Stimulated activated CD8-positive, alpha-beta memory T cell treated with anti-CD3 and anti-CD28 coated beads, Interleukin-7, amount 100 ng/mL, for 48 hours (primary cell): ENCODE data around the gene LAMB3.

Experiments used
- DNase-seq, 2 donors: peaks; one replicate each; pipeline ENCODE4 v3.0.0-alpha.2; 2020; ENCODE audit warnings: low read depth in 1 of 2; ENCODE audit errors: extremely low read depth in 1 of 2

The LAMB3 gene

DNA sequence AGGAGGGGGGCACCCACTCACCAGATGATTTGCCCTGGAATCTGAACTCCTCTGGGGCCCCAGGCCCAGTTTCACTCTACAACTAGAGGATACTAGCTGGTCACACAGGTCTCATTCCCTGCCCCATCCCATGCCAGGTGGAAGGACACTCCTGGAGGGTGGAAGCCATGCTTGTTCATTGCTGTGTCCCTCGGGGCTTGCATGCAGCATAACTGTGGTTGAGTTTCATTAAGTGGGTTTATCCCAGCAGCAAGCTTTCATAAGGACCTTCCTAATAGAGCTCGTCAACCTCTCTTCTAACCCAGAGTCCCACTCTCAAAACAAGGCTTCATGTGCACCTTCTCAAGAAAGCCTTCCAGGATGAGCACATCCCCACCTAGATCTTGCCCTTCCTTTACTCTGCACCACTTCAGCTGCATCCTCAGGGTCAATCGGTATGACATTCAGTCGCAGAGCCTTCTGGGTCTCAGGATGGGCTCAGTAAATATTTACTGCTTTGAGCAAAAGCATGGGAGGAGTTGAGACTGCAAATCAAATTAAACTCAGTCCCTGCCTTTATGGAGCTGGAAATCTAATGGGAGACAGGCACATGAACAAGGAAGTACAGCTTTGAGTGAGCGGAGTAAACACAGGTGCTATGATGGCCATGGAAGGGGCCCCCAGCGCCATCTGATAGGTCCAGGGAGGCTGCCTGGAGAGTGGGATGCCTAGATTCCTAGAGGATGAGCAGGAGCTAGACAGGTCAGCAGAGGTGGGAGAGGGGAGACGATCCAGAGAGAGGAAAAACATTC lies 32.3 kb downstream of the LAMB3 start:
- no peak for DNase-seq

DNA sequence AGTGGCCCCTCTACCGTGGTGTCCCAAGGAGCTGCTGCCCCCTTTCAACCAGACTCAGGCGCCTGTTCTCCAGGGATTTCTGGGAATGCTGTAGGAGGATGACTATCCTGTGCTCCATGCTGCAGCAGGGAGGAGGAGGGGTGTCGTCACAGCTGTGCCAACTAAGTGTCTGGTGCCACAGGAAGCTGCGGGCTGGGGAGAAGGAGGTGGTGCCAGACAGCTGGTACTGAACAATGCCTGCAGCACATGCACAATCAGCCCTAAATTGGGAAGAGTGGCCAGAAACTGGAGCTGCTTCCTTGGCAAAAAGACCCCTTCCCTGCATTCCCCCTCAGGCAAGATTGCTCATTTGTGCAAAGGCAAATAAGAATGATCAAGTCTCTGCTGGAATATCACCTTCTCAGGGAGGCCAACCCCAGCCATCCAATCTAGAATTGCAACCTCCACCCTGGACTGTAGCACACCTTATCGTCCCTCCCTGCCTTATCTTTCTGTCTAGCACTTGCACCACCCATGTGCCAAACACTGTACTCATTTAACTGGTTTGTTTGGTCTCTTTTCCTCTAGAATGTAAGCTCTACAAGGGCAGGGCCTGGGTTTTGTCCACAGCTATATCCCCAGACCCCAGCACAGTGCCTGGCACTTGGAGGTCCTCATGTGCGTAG lies 33.3 kb downstream of the LAMB3 start:
- DNase-seq: no peak

DNA sequence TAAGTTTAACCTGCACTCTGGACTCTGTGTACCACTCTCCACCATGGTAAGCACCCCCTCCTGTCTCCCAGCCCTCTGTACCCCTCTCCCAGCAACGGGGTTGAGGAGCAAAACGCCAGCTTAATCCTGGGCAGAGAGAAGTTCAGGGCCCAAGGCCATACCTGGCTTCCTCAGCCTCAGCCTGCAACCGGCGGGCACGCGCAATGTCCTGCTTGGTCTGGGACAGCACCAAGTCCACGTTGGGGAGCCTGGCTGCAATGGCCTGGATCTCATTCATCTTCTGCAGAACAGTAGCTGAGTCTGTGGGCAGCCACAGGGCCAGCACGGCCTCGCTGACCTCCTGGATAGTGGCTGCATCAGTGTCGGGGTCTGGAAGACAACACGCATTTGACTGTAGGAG lies 33.9 kb downstream of the LAMB3 start:
- DNase-seq: no peak

DNA sequence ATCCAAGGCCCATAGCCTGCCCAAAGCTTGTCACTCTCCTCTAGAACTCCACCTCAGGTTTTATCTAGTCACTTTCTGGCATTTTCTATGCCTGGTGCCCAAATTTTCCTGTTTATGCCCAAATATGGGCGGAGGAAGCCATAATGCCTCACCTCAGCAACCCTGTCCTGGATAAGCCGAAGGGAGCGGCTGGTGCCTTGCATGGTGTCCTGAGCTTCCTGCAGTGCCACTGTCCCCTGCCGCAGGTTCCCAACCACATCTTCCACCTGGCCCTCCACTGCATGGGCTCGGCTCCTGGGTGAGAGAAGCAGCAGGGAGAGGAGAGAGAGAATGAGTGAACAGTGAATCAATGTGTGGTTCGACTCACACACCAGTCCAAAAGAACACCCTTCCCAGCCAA lies 34.5 kb downstream of the LAMB3 start:
- DNase-seq: no peak

DNA sequence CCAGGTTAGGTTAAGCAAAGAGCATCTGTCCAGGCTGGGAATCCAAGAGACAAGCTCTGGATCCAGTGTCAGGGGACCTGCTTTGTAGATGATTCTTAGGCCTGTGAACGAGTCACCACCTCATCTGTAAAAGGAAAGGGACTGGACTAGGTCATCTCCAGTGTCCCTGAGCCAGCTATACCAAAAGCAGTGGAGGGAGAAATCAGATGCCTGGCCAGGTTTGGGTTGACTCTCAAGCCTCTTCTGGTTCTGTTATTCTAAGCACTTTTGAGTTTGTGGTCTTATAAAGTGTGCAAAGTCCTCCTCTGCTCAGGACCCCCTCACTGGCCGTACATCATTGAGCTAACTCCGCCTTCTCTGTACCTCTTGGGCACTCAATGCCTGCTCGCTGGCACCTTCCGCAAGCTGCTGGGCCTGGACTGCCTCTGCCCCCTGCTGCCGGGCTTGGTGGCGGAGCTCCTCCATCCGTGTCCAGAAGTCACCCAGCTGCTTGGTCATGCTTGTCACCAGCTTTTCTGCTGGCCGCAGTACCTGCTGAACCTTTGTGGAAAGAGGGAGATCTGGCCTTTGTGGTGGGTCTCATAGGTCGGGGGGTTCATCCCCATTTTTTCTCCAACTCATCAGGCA lies 35.1 kb downstream of the LAMB3 start:
- no peak for DNase-seq

DNA sequence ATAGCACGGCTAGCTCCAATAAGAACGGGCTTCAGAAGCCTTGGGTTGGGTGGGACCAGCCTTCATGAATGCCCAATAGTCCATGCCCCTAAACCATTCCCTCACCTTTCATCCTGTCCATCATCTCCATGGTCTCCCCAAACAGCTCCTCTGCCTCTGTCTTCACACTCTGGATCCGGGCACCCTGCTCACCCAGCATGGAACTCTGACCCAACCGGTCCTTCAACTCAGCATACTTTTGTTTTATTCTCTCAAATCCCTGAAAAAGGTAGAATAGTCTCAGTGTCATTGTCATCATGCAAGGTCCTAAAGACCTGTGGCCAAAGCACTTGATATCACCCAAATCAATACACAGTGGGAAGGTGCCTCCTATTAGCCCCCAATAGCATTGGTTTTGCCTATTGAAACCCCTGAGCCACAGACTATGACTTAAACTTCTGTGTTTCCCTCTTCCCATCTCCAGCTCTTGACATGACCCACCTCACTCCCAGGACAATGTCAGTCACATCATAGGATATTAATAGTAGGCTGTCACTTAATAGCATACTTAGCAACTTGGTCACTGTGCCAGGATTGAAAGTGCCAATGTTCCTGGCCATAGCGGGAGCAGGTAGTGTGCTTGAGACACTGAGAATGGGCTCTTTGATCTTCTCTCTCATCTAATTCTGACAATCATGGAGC lies 35.7 kb downstream of the LAMB3 start:
- DNase-seq: no peak

DNA sequence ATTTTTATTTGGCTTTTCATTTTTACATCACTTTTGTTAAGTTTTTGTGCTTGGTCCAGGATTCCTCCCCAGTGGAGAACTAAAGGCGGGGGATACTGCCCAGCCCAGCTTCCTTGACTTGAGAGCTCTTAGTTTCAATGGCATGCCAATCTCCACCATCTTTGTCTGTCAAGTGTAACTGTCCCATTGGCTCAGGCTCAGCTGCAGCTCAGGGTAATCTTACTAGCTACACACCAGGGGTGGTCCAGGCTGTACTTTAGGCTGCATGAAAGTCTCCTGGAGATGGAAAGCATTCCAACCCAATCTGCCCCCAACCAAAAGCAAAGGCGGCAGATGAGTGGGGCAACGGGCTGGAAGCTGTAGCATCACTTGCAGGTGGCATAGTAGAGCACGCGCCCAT lies 37.3 kb downstream of the LAMB3 start:
- no peak for DNase-seq

DNA sequence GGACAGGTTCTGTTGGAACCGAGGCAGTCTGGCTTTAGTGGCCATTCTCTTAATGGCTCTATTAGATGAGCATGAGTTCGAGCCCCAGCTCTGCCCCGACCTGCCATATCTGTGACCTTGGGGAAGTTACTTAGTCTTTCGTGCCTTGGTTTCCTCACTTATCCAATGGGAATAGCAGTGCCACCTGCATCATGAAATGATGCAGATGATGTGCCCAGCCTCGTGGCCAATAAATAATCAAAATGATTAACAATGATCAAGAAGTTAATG lies 38.1 kb downstream of the LAMB3 start:
- DNase-seq: no peak

DNA sequence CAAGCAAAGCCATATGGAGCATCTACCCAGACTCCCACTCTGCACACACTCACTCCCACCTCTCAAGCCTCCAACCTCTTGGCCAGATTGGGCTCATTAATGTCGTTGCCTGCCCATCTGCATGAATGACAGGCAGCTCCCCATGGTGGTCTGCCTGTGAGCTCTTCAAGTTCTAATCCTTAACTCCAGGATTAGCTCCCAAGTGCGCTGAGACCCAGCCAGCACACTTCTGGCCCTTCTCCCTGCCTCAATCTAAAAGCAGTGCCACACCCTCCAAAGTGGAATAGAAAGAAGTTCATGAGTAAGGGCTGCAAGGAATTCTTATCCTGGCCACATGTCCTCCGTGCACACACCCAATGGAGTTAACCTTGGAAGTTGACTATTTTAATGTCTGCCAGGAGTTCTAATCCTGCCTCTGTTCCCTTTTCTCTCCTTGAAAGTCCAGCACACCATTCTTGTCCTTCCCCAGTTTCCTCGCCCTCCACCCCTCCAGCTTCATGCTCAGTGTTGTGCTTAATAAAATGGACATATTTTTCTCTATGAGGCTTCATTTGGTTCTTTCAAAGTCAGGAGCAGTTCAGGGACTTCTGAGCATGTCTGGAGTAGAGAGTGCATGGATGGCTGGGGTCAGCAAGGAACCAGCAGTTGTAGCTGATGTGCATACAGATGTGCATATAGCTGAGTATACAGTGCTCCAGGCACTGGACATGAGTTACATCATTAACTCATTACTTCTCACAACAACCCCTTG lies 38.6 kb downstream of the LAMB3 start:
- DNase-seq: no peak

DNA sequence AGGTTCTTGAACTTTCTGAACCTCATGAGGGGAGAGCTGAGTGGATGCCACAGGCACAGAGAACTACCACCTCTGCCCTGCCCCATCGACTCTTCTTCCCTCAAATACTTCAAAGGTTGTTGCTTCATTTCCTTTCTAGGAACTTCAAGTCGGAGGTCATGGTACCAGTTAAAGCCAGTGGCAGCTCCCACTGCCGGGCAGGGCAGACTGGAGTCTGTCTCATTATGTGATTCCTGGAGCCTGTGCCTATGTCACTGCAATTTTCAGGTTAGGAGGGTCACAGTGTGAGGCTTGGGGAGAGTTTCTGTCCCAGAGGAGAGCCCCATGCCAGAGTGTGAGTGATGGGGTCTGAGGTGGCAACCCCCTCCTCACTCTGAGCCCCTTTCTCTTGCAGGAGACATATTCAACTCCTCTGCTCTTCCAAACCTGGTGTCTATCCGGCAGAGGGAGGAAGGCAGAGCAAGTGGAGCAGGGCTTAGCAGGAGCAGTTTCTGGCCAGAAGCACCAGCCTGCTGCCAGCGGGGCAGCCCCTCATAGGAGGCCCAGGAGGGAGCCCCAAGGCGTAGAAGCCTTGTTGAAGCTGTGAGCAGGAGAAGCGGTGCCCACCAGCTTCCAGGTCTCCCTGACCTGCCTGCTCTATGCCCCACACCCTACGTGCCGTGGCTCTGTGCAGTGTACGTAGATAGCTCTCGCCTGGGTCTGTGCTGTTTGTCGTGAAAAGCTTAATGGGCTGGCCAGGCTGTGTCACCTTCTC lies 39.4 kb downstream of the LAMB3 start:
- no peak for DNase-seq

DNA sequence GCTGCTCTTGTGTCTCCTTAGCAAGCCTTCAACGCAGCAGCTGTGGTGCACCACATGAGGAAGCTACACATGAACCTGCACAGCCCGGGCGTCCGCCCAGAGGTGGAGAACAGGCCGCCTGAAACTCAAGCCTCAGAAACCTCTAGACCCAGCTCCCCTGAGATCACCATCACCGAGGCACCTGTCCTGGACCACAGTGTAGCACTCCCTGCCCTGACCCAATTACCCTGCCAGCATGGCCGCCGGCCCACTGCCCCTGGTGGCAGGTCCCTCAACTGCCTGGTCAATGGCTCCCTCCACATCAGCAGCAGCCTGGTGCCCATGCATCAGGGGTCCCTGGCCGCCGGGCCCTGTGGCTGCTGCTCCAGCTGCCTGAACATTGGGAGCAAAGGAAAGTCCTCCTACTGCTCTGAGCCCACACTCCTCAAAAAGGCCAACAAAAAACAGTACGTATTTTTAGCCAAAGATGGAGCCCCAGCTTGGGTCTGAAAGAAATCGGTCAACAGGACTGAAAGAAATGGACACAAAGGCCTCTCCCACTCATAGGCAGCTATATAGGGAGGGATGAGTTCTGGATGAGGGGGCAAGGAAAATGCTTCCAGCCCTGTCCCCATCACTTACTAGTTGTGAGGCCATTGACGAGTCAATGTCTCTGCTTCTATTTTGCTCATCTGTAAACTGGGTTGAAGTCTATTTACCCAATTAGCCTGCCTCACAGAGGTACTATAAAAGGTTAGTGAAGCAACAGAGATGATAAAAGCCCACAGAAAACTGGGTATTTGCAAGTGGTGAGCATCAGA lies 40.3 kb downstream of the LAMB3 start:
- no peak for DNase-seq

DNA sequence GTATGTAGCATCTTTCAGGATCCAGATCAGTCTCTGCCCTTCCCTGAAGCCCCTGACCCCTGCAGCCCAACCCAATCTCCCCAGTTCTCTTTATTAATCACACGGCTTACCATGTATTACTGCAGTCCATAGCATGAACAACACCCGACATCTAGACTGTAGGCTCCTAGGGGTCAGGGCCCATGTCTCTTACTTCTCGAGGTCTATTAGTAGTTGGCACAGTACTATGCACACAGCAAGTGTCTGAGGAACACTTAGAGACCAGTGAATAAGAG lies 41.7 kb downstream of the LAMB3 start:
- DNase-seq: no peak

DNA sequence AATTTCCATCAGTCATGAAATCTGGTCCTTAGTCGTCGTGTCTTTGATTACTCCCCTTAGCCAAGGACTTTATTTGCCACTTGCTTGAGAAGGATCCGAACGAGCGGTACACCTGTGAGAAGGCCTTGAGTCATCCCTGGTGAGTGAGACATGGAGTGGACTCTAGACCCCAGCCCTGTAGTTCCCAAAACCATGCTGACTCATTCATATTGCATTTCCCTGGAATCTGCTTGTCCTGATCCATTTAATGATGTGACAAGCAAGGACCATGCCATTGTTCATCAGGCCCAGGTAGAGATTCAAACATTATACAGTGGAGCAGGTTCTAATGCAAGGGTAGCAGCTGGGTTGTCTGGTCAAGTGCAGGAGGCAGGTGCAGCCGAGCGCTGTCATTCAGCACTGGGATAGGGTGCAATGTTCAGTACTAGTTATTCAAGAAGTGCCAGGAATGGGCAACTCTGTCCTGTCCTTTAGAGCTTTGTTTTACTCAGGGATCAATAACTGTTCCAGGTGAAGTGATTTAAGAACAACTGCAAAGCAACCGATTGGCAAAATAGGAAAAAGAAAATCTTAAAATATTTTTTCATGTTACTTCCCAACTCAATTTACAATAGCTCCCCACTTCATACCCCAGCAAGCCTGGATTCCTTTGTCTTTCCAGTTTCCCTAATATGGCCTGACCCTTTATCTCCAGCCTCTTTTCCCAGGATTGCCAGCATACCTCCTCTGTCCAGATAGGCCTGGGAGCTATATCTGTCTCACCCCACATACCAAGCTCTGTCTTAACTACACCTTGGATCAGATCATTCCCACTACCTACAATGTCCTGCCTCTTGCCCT lies 42.2 kb downstream of the LAMB3 start:
- DNase-seq: no peak

DNA sequence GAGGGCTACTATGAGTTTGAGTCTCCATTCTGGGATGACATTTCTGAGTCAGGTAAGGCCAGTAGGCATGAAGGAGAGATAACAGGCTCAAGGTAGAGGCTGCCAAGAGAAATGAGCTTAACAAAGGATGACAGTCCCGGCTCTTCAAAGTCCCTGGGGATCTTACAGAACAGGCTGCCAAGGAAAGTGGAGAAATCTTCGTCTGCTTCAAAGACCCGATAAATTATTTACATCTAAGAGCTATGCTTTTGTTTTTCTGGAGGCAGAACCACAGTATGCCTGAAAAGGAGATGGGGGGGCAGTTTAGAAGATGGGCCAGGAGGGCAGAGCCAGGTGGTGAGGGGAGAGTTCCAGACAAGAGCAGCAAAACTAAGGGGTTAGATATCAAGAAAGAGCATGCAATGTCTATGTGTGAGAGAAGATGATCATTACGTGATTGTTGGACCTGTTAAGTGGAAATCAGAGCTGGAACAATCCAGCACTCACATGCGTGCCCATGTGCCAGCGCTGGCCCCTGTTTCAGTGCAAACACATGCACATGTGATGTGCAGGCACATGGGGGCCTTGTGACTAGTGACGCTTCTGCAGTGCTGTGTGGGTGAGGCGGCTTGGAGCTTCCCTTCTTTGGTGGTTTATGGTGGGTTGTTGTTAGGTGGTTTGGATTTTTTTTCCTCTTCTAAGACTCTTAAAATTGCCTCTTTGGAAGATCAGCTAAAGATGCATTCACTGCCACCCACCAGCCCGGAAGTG lies 43.0 kb downstream of the LAMB3 start:
- DNase-seq: no peak

DNA sequence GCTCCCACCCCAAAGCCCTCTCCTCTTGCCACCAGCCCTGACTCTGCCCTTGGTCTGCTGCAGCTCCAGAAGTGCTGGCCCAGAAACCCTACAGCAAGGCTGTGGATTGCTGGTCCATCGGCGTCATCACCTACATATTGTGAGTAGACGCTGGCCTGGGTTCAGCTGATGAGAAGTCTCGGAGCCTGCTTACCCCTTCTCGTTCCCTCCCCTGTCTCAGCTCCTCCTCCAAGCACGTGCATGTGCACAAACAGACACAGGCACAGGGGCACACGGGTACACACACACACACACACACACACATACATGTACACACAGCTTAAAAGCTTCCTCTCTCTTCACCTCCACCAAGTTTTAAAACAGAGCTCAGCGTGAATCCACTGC lies 44.4 kb downstream of the LAMB3 start:
- DNase-seq: no peak

DNA sequence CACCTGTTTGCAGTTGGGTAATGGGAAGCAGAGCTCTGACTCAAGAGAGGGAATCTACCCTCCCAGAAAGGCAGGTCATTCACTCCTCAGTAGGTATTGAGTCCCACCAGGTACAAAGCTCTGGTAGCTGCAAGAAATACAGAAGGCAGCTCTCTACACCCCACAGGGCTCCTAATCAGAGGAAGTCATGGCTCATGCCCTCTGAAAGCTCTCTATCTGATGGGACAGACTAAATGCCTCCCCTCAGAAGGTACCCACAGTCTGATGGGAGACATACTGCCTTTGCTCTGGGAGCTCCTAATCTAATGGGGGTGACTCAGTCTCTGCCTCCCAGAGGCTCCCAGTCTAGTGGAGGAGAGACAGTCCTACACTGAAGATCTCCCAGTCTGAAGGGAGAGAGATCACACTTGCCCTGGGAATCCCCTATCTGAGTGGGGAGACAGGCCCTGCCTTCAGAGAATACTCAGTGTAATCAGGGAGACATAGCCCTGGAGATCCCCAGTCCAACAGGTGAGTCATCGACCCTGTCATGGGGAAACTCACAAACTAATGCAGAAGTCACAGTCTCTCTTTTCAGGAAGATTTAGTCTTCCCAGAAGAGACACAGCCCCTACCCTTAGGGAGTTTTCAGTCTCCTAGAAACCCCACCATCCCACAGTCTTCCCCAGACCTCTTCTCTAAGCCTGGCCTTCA lies 45.0 kb downstream of the LAMB3 start:
- peak in 1 of 2 donors; percentile 19 for DNase-seq

DNA sequence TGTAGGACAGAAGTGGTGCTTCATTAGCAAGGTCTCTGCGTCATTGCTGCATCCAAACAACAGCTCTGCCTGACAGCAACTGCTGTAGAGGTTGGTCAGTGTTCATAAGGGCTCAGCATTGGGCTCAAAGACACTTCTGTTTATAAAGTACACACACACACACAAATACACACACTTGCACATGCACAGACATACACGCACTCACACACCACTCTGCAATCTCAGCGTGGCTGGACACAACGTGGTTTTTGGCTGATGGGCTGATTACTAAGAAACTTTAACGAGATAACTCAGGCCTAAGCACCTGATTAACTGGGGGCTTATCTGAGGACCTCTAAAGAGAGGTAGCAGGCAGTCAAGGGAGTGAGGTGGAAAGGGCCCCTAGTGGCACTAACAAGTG lies 48.3 kb downstream of the LAMB3 start:
- no peak for DNase-seq
